Mesothelial cell of epicardium (in vitro differentiated cells): ENCODE results near the gene RFWD3. TPM values are rescaled to one million over a fixed set of nuclear protein-coding genes. Genes with fewer than 3 reads are reported as not detected.

Experiments
- DNase-seq, 2 experiments: peaks; one replicate each; pipeline ENCODE4 v3.0.0; 2021; ENCODE audit warnings: low spot score in 2 of 2; ENCODE audit not compliant: unreplicated experiment in 2 of 2
- H3K27ac Mint-ChIP-seq: 2 replicates; pipeline ENCODE4 v1.8.0; 2021; ENCODE audit warnings: mixed read lengths
- H3K27me3 Mint-ChIP-seq: 2 replicates; pipeline ENCODE4 v1.8.0; 2021; ENCODE audit warnings: low read depth, mixed read lengths
- H3K36me3 Mint-ChIP-seq: 2 replicates; pipeline ENCODE4 v1.8.0; 2021; ENCODE audit warnings: mixed read lengths
- H3K4me1 Mint-ChIP-seq: 2 replicates; pipeline ENCODE4 v1.8.0; 2021; ENCODE audit warnings: mixed read lengths
- H3K4me3 Mint-ChIP-seq: 2 replicates; pipeline ENCODE4 v1.8.0; 2021; ENCODE audit warnings: mild to moderate bottlenecking, moderate library complexity, mixed read lengths
- H3K9me3 Mint-ChIP-seq: 2 replicates; pipeline ENCODE4 v1.8.0; 2021; ENCODE audit warnings: mixed read lengths
- CTCF ChIP-seq: fragments of 200-600 bp; sonication (generic); IDR thresholded peaks from one replicate; pipeline ENCODE4 v1.5.0; 2021; ENCODE audit warnings: antibody characterized with exemption; ENCODE audit not compliant: unreplicated experiment
- total RNA-seq: library from RNA; stranded (reverse); gene quantifications from 3 replicates; pipeline ENCODE4 v1.2.1, GENCODE V29; 2021

The RFWD3 gene
- total RNA-seq, 1 donor from 2014 or later = 36.8 TPM

GRCh38 chr16:74710401-74710800, 43.7 kb upstream of the RFWD3 start:
- Mint-ChIP-seq H3K4me3 (no peak overlapping the region), H3K27me3 (peaks cover 10% of the 10 kb centered on the region), H3K36me3 (no peaks in the 10 kb centered on the region)

GRCh38 chr16:74709441-74709877, 42.8 kb upstream of the RFWD3 start:
- no peak overlapping the region for H3K4me3 Mint-ChIP-seq
- DNase-seq = peak; percentile 67 to 89
- H3K4me1 Mint-ChIP-seq = no peaks in the 10 kb centered on the region
- H3K9me3 Mint-ChIP-seq = no peaks in the 10 kb centered on the region
- peaks cover 10% of the 10 kb centered on the region for H3K27me3 Mint-ChIP-seq
- no peak overlapping the region for H3K27ac Mint-ChIP-seq
- no peaks in the 10 kb centered on the region for H3K36me3 Mint-ChIP-seq
- TF ChIP-seq CTCF = peak; percentile 95

More at GRCh38 chr16:74710401-74710800, 43.7 kb upstream of the RFWD3 start:
- Mint-ChIP-seq H3K9me3 (no peaks in the 10 kb centered on the region), H3K27ac (no peak overlapping the region), H3K4me1 (no peaks in the 10 kb centered on the region)
- no peak for TF ChIP-seq CTCF
- no peak for DNase-seq

GRCh38 chr16:74700438-74701225, 34.0 kb upstream of the RFWD3 start, which contains the start of gene MLKL:
MLKL (minus strand) TSS chr16:74700862; CDS start chr16:74695757, 5,105 bp downstream.
- Mint-ChIP-seq H3K27me3 (peaks cover 13% of the 10 kb centered on the region), H3K27ac (no peak within 1 kb of the TSS), H3K9me3 (no peaks in the 10 kb centered on the region), H3K4me3 (peak within 1 kb of the TSS; percentile 58), H3K36me3 (no peaks in the 10 kb centered on the region), H3K4me1 (peaks cover 5% of the 10 kb centered on the region)
- no peak for TF ChIP-seq CTCF
- no peak for DNase-seq

GRCh38 chr16:74700116-74700437, 33.4 kb upstream of the RFWD3 start:
- no peaks in the 10 kb centered on the region for H3K36me3 Mint-ChIP-seq
- no peak for DNase-seq
- no peaks in the 10 kb centered on the region for H3K9me3 Mint-ChIP-seq
- no peak overlapping the region for H3K27ac Mint-ChIP-seq
- H3K4me3 Mint-ChIP-seq = peak overlapping the region; percentile 58
- H3K27me3 Mint-ChIP-seq = peaks cover 13% of the 10 kb centered on the region
- H3K4me1 Mint-ChIP-seq = peaks cover 5% of the 10 kb centered on the region
- TF ChIP-seq CTCF = no peak

- Mint-ChIP-seq H3K4me3 (no peak overlapping the region), H3K36me3 (no peaks in the 10 kb centered on the region), H3K27me3 (peaks cover 13% of the 10 kb centered on the region), H3K9me3 (no peaks in the 10 kb centered on the region), H3K27ac (no peak overlapping the region), H3K4me1 (peaks cover 5% of the 10 kb centered on the region)
- no peak for DNase-seq
- no peak for TF ChIP-seq CTCF
These were observed 33.0 kb upstream of the RFWD3 start for GRCh38 chr16:74699666-74700065.
